AG09309 (cell line): ENCODE data around the gene DVL2.

Source experiments
- DNase-seq: peaks from one replicate; pipeline ENCODE4 v3.0.0-alpha.2; 2010; ENCODE audit warnings: low read depth
- H3K4me3 ChIP-seq: 2 replicates; pipeline ENCODE4 v1.5.1; 2011; ENCODE audit warnings: mild to moderate bottlenecking, low read depth, low read length, moderate library complexity; ENCODE audit not compliant: control insufficient read depth
- TF ChIP-seq, protein P1 (sequence below): IDR thresholded peaks from 2 replicates; pipeline ENCODE4 v1.5.1; 2011; ENCODE audit warnings: mild to moderate bottlenecking, low read depth, low read length, inconsistent platforms; ENCODE audit not compliant: insufficient read depth, control insufficient read depth; ENCODE audit errors: missing control alignments

Gene DVL2

DNA sequence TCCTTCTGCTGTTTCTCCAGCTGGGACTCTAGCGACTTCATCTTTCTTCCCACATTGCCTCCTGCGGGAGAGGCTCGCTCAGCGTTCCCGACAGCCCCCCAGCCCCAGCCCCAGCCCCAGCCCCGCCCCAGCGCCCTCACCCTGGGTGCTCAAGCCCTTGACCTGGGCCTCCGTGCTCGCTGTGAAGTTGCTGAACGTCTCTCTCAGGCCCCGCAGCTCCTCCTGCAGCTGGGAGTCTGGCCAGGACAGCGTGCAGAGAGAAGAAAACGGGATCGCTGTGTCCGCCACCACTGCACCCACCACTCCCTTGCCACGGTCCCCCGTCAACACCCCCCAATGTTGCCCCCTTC, 57.5 kb downstream of the DVL2 start:
- DNase-seq, result no peak
- peak overlapping the region; percentile 47 for H3K4me3 ChIP-seq
- TF ChIP-seq, protein P1, sequence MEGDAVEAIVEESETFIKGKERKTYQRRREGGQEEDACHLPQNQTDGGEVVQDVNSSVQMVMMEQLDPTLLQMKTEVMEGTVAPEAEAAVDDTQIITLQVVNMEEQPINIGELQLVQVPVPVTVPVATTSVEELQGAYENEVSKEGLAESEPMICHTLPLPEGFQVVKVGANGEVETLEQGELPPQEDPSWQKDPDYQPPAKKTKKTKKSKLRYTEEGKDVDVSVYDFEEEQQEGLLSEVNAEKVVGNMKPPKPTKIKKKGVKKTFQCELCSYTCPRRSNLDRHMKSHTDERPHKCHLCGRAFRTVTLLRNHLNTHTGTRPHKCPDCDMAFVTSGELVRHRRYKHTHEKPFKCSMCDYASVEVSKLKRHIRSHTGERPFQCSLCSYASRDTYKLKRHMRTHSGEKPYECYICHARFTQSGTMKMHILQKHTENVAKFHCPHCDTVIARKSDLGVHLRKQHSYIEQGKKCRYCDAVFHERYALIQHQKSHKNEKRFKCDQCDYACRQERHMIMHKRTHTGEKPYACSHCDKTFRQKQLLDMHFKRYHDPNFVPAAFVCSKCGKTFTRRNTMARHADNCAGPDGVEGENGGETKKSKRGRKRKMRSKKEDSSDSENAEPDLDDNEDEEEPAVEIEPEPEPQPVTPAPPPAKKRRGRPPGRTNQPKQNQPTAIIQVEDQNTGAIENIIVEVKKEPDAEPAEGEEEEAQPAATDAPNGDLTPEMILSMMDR, result no peak

DNA sequence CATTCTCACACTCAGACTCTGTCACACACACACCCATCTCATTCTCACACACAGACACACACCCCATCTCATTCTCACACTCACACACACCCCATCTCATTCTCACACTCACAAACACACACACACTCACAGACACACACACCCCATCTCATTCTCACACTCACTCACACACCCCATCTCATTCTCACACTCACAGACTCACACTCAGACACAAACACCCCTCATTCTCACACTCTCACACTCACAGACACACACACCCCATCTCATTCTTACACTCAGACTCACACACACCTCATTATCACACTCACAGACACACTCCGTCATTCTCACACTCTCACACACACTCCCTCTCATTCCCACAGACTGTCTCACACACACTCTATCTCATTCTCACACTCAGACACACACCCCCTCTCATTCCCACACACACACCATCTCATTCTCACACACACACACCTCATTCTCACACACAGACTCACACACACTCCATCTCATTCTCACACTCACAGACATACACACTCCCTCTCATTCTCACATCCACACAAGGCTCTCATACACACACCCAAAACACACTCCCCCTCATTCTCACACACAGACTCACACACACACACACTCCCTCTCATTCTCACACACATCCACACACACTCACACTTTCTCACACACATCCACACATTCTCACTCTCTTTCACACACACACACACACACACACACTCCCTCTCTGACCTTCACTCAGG, 58.0 kb downstream of the DVL2 start:
- no peak for DNase-seq
- no peak overlapping the region for H3K4me3 ChIP-seq
- TF ChIP-seq, protein P1, result no peak
